SK-N-SH (cell line): ENCODE results near the gene SRBD1. TPM values are rescaled to one million over a fixed set of nuclear protein-coding genes. Genes with fewer than 3 reads are reported as not detected.
"Not testable (repeated sequence)": the region's sequence is repeated elsewhere in the genome, so short reads cannot be mapped to it uniquely, and the experiment has no call there.

Experiments used
- CTCF ChIA-PET: fragments of 300-600, 350-600 bp; formaldehyde crosslinking; extraction: SDS; loops from one replicate; lab custom pipeline; 2021; lab: Yijun Ruan, JAX
- POLR2A ChIA-PET: fragments of 350-600 bp; sonication (Branson Sonifier 250); formaldehyde crosslinking; extraction: SDS; loops from one replicate; lab custom pipeline; 2020; ENCODE audit warnings: antibody characterized with exemption, inconsistent platforms; lab: Yijun Ruan, JAX
- DNase-seq: peaks from one replicate; pipeline ENCODE4 v3.0.0; 2012
- H2AFZ ChIP-seq: fragments of 200-600 bp; sonication (generic); 2 replicates; pipeline ENCODE4 v1.8.1; 2016; ENCODE audit warnings: antibody characterized with exemption, mild to moderate bottlenecking, low read depth
- H3F3A ChIP-seq: fragments of 200-600 bp; sonication (generic); replicated peaks from 2 replicates; pipeline ENCODE3; 2016; ENCODE audit warnings: antibody characterized with exemption, mild to moderate bottlenecking; ENCODE audit not compliant: insufficient read depth
- H3K27ac ChIP-seq, 2 experiments: fragments of 200-500 bp in 1 of 2; fragments of 200-600 bp in 1 of 2; sonication (Bioruptor generic) in 1 of 2; sonication (generic), shearing (Covaris generic) in 1 of 2; 2 replicates each; pipeline versions ENCODE4 v1.5.1 to v1.6.1; 2014 to 2016; ENCODE audit warnings: low read depth in 2 of 2, inconsistent platforms in 1 of 2, low read length in 1 of 2, mild to moderate bottlenecking in 1 of 2, mixed read lengths in 1 of 2
- H3K27me3 ChIP-seq: fragments of 200-600 bp; sonication (generic), shearing (Covaris generic); 2 replicates; pipeline ENCODE4 v1.6.1; 2016; ENCODE audit warnings: mixed run types; ENCODE audit not compliant: insufficient read depth
- H3K36me3 ChIP-seq, 2 experiments: fragments of 200-500 bp in 1 of 2; fragments of 200-600 bp in 1 of 2; sonication (Bioruptor generic) in 1 of 2; sonication (generic) in 1 of 2; replicated peaks in 1 of 2; 2 replicates each; pipeline versions ENCODE3 to v1.5.1; 2014 to 2016; ENCODE audit warnings: low read length in 1 of 2, mild to moderate bottlenecking in 1 of 2; ENCODE audit not compliant: insufficient read depth in 2 of 2, control insufficient read depth in 1 of 2
- H3K4me1 ChIP-seq, 2 experiments: fragments of 200-500 bp in 1 of 2; fragments of 200-600 bp in 1 of 2; sonication (Bioruptor generic) in 1 of 2; sonication (generic), shearing (Covaris generic) in 1 of 2; 2 replicates each; pipeline versions ENCODE4 v1.5.1 to v1.6.1; 2014 to 2016; ENCODE audit warnings: low read depth in 1 of 2, low read length in 1 of 2, mixed run types in 1 of 2; ENCODE audit not compliant: insufficient read depth in 2 of 2, control insufficient read depth in 1 of 2
- H3K4me2 ChIP-seq: fragments of 200-600 bp; sonication (generic), shearing (Covaris generic); 2 replicates; pipeline ENCODE4 v1.6.1; 2017; ENCODE audit warnings: mixed run types
- H3K4me3 ChIP-seq, 2 experiments: fragments of 200-500 bp in 1 of 2; fragments of 200-600 bp in 1 of 2; sonication (Bioruptor generic) in 1 of 2; sonication (generic), shearing (Covaris generic) in 1 of 2; 2 replicates each; pipeline versions ENCODE4 v1.5.1 to v1.8.1; 2014 to 2016; ENCODE audit warnings: low read depth in 2 of 2, inconsistent platforms in 1 of 2, low read length in 1 of 2, mild to moderate bottlenecking in 1 of 2, mixed read lengths in 1 of 2, moderate library complexity in 1 of 2
- H3K79me2 ChIP-seq: fragments of 200-600 bp; sonication (generic); 2 replicates; pipeline ENCODE4 v1.8.1; 2017; ENCODE audit warnings: mild to moderate bottlenecking; ENCODE audit not compliant: insufficient read depth
- H3K9ac ChIP-seq: fragments of 200-600 bp; sonication (generic); 2 replicates; pipeline ENCODE4 v1.6.1; 2017; ENCODE audit warnings: mixed run types
- H3K9me2 ChIP-seq: fragments of 200-600 bp; sonication (generic); 2 replicates; pipeline ENCODE4 v1.6.1; 2017; ENCODE audit warnings: mixed run types
- H3K9me3 ChIP-seq: fragments of 200-600 bp; sonication (generic); 2 replicates; pipeline ENCODE4 v1.6.1; 2017; ENCODE audit warnings: mixed run types, mild to moderate bottlenecking, moderate library complexity
- H4K20me1 ChIP-seq: fragments of 200-600 bp; sonication (generic); 2 replicates; pipeline ENCODE4 v1.6.1; 2017; ENCODE audit warnings: mild to moderate bottlenecking, mixed run types; ENCODE audit not compliant: insufficient read depth
- EZH2phosphoT487 ChIP-seq: fragments of 200-600 bp; sonication (generic); IDR thresholded peaks from 2 replicates; pipeline ENCODE4 v1.6.1; 2017; ENCODE audit warnings: low read depth, mixed run types, mild to moderate bottlenecking, antibody characterized with exemption, moderate library complexity, borderline replicate concordance
- FOSL2 ChIP-seq: IDR thresholded peaks from 2 replicates; pipeline ENCODE4 v1.4.0; 2012; ENCODE audit warnings: low read depth, mild to moderate bottlenecking, moderate library complexity, borderline replicate concordance
- GABPA ChIP-seq: IDR thresholded peaks from 2 replicates; pipeline ENCODE4 v1.4.0; 2012; ENCODE audit warnings: low read depth, mild to moderate bottlenecking
- JUND ChIP-seq: IDR thresholded peaks from 2 replicates; pipeline ENCODE4 v1.4.0; 2012
- NFIC ChIP-seq: IDR thresholded peaks from 2 replicates; pipeline ENCODE4 v1.4.0; 2012; ENCODE audit warnings: borderline replicate concordance
- POLR2AphosphoS5 ChIP-seq: IDR thresholded peaks from 2 replicates; pipeline ENCODE4 v1.6.1; 2012; ENCODE audit warnings: low read depth, low read length
- RAD21 ChIP-seq: IDR thresholded peaks from 2 replicates; pipeline ENCODE4 v1.6.1; 2012; ENCODE audit warnings: mild to moderate bottlenecking, low read length
- SMC3 ChIP-seq: IDR thresholded peaks from 2 replicates; pipeline ENCODE4 v1.6.1; 2012; ENCODE audit warnings: low read depth, low read length, improper control_type of control experiment
- WGBS: methylation state at CpG from one replicate; pipeline ENCODE4 v1.1.6; 2017; ENCODE audit warnings: low lambda C conversion rate; 5-methylcytosine and 5-hydroxymethylcytosine counted together
- polyA plus RNA-seq, 3 experiments: library from polyadenylated mRNA; depleted of rRNA; stranded (reverse); fragments of >200 nt; gene quantifications; 2 replicates each; pipeline ENCODE4 v1.2.3, GENCODE V29; 2012
- TF ChIP-seq, protein P1 (sequence below): IDR thresholded peaks from 2 replicates; pipeline ENCODE4 v1.4.0; 2012; ENCODE audit warnings: low read depth, borderline replicate concordance
- TF ChIP-seq, protein P2 (sequence below): fragments of 200-600 bp; sonication (generic); IDR thresholded peaks from 2 replicates; pipeline ENCODE4 v1.6.1; 2017; ENCODE audit warnings: antibody characterized with exemption, mild to moderate bottlenecking, moderate library complexity
- TF ChIP-seq, protein P3 (sequence below): IDR thresholded peaks from 2 replicates; pipeline ENCODE4 v1.4.0; 2012; ENCODE audit warnings: low read depth, borderline replicate concordance
- TF ChIP-seq, protein P4 (sequence below): fragments of 150-350 bp; IDR thresholded peaks from 2 replicates; pipeline ENCODE4 v1.6.1; 2016; ENCODE audit warnings: mild to moderate bottlenecking, low read depth, low read length
- TF ChIP-seq, protein P5 (sequence below): fragments of 150-350 bp; IDR thresholded peaks from 2 replicates; pipeline ENCODE4 v1.6.1; 2017; ENCODE audit warnings: antibody characterized with exemption, low read length, low read depth, borderline replicate concordance

Gene SRBD1
- polyA plus RNA-seq, 1 of the 3 experiments (the other 2 are of a cell fraction) = 3.2 TPM

DNA sequence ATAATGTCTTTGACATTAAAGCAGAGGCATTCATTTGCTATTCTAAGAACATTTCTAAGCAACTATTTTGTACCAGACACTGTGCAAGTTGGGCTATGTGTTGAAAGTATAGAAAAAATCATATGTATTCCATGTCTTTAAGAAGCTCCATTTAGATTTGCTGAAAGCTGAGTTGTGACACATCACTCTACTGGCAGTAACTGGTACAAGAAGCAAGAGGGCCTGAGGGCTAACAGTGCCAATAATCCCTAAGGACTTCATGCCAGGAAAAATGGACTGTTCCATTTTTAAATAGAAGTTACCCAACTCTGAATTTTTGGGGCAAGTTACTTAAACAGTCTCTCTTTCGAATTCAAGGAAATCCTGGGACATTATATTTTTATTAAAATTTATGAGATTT is 178.7 kb downstream of the SRBD1 start:
- no peak overlapping the region for H3K4me3 ChIP-seq
- peaks cover 0 to 14% of the 10 kb centered on the region in 2 experiments; a peak in 1 of 4 replicates for H3K4me1 ChIP-seq
- TF ChIP-seq, protein P1, sequence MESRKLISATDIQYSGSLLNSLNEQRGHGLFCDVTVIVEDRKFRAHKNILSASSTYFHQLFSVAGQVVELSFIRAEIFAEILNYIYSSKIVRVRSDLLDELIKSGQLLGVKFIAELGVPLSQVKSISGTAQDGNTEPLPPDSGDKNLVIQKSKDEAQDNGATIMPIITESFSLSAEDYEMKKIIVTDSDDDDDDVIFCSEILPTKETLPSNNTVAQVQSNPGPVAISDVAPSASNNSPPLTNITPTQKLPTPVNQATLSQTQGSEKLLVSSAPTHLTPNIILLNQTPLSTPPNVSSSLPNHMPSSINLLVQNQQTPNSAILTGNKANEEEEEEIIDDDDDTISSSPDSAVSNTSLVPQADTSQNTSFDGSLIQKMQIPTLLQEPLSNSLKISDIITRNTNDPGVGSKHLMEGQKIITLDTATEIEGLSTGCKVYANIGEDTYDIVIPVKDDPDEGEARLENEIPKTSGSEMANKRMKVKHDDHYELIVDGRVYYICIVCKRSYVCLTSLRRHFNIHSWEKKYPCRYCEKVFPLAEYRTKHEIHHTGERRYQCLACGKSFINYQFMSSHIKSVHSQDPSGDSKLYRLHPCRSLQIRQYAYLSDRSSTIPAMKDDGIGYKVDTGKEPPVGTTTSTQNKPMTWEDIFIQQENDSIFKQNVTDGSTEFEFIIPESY = no peak
- TF ChIP-seq, protein P2, sequence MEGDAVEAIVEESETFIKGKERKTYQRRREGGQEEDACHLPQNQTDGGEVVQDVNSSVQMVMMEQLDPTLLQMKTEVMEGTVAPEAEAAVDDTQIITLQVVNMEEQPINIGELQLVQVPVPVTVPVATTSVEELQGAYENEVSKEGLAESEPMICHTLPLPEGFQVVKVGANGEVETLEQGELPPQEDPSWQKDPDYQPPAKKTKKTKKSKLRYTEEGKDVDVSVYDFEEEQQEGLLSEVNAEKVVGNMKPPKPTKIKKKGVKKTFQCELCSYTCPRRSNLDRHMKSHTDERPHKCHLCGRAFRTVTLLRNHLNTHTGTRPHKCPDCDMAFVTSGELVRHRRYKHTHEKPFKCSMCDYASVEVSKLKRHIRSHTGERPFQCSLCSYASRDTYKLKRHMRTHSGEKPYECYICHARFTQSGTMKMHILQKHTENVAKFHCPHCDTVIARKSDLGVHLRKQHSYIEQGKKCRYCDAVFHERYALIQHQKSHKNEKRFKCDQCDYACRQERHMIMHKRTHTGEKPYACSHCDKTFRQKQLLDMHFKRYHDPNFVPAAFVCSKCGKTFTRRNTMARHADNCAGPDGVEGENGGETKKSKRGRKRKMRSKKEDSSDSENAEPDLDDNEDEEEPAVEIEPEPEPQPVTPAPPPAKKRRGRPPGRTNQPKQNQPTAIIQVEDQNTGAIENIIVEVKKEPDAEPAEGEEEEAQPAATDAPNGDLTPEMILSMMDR = no peak
- TF ChIP-seq POLR2AphosphoS5 (no peak), JUND (no peak), GABPA (no peak), SMC3 (no peak), RAD21 (no peak), EZH2phosphoT487 (no peak), FOSL2 (no peak), NFIC (no peak)
- TF ChIP-seq, protein P3, sequence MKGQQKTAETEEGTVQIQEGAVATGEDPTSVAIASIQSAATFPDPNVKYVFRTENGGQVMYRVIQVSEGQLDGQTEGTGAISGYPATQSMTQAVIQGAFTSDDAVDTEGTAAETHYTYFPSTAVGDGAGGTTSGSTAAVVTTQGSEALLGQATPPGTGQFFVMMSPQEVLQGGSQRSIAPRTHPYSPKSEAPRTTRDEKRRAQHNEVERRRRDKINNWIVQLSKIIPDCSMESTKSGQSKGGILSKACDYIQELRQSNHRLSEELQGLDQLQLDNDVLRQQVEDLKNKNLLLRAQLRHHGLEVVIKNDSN = no peak
- TF ChIP-seq, protein P4, sequence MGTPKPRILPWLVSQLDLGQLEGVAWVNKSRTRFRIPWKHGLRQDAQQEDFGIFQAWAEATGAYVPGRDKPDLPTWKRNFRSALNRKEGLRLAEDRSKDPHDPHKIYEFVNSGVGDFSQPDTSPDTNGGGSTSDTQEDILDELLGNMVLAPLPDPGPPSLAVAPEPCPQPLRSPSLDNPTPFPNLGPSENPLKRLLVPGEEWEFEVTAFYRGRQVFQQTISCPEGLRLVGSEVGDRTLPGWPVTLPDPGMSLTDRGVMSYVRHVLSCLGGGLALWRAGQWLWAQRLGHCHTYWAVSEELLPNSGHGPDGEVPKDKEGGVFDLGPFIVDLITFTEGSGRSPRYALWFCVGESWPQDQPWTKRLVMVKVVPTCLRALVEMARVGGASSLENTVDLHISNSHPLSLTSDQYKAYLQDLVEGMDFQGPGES = no peak
- TF ChIP-seq, protein P5, sequence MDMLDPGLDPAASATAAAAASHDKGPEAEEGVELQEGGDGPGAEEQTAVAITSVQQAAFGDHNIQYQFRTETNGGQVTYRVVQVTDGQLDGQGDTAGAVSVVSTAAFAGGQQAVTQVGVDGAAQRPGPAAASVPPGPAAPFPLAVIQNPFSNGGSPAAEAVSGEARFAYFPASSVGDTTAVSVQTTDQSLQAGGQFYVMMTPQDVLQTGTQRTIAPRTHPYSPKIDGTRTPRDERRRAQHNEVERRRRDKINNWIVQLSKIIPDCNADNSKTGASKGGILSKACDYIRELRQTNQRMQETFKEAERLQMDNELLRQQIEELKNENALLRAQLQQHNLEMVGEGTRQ = no peak
- 92% methylated on average over 1 of the region's 1 CpG for WGBS
- peaks cover 13% of the 10 kb centered on the region for H3F3A ChIP-seq
- H4K20me1 ChIP-seq = no peaks in the 10 kb centered on the region
- H3K27ac ChIP-seq = no peak overlapping the region
- H3K9ac ChIP-seq = no peak overlapping the region
- no peak for DNase-seq
- H3K79me2 ChIP-seq = 0 out of 2 replicates have a peak, but pooled peaks cover 4% of the 10 kb centered on the region
- H3K9me2 ChIP-seq = no peaks in the 10 kb centered on the region
- H3K4me2 ChIP-seq = no peak overlapping the region
- ChIA-PET POLR2A (no interaction called here), CTCF (interaction anchor here (0.6 to 2.6 kb wide), 6 partner anchors 10 to 451 kb away, joined by 3 to 8 read pairs (median 4); no protein-coding TSS in a partner anchor)
- H3K9me3 ChIP-seq = no peaks in the 10 kb centered on the region
- H3K36me3 ChIP-seq = peaks cover 0 to 3% of the 10 kb centered on the region in 2 experiments
- H2AFZ ChIP-seq = no peak overlapping the region
- no peaks in the 10 kb centered on the region for H3K27me3 ChIP-seq

DNA sequence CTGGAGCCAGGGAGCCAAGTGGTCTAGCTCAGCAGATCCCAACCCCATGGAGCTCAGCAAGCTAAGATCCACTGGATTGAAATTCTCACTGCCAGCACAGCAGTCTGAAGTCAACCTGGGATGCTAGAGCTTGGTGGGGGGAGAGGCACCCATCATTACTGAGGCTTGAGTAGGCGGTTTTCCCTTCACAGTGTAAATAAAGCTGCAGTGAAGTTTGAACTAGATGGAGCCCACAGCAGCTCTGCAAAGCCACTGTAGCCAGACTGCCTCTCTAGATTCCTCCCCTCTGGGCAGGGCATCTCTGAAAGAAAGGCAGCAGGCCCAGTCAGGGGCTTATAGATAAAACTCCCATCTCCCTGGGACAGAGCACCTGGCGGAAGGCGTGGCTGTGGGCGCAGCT is 185.0 kb downstream of the SRBD1 start:
- H3K9me3 ChIP-seq, H3K36me3 ChIP-seq, H3K9ac ChIP-seq, H2AFZ ChIP-seq, H3K27ac ChIP-seq, H3K4me3 ChIP-seq, H3K4me1 ChIP-seq, H3K79me2 ChIP-seq, H3F3A ChIP-seq, H3K4me2 ChIP-seq, H3K9me2 ChIP-seq, H3K27me3 ChIP-seq, POLR2A ChIA-PET, DNase-seq, H4K20me1 ChIP-seq: not testable (repeated sequence)
- CTCF ChIA-PET = interaction anchor here (2.2 kb wide), 1 partner anchor 69 kb away, joined by 5 read pairs; no protein-coding TSS in a partner anchor
- 95% methylated on average over 4 of the region's 4 CpGs for WGBS
